ENCODE data around the gene DPPA2. TPM values are rescaled to one million over a fixed set of nuclear protein-coding genes. Genes with fewer than 3 reads are reported as not detected.
"Not testable (repeated sequence)": the region's sequence is repeated elsewhere in the genome, so short reads cannot be mapped to it uniquely, and the experiment has no call there.

The DPPA2 gene
- total RNA-seq, 1 experiment from 2014 or later = not detected

GRCh38 chr3:109362823-109363222, 46.5 kb upstream of the DPPA2 start:
- intact Hi-C loops (cut with micrococcal nuclease) = no loop called here
- no TSS peak for BruUV-seq (replicated peaks)
- TF ChIP-seq FOSL1 (IDR thresholded peaks at IDR 0.05; ENCODE audit: low read depth) (no peak), POLR2A (IDR thresholded peaks at IDR 0.05; ENCODE audit: borderline replicate concordance, extremely low read depth, insufficient read depth, insufficient read length) (no peak), ATF3 (IDR thresholded peaks at IDR 0.05) (no peak), SIN3A (IDR thresholded peaks at IDR 0.05; ENCODE audit: low read depth) (no peak), TCF7L2 (IDR thresholded peaks at IDR 0.05; ENCODE audit: borderline replicate concordance, extremely low read depth, insufficient read depth, insufficient read length) (no peak), RAD21 (IDR thresholded peaks at IDR 0.05; ENCODE audit: low read depth) (no peak), ZNF274 (IDR thresholded peaks at IDR 0.05; ENCODE audit: low read depth, low read length) (no peak), POLR2AphosphoS5 (IDR thresholded peaks at IDR 0.05; ENCODE audit: low read depth, low read length) (no peak), CEBPB (IDR thresholded peaks at IDR 0.05; ENCODE audit: low read depth) (no peak), YY1 (IDR thresholded peaks at IDR 0.05; ENCODE audit: extremely low read depth, insufficient replicate concordance, low read depth, low read length) (no peak), REST (IDR thresholded peaks at IDR 0.05; ENCODE audit: low read depth) (no peak), CBX3 (IDR thresholded peaks at IDR 0.05; ENCODE audit: low read depth) (no peak), EZH2 (IDR thresholded peaks at IDR 0.05) (no peak), ZFX (IDR thresholded peaks at IDR 0.05) (no peak), SP1 (IDR thresholded peaks at IDR 0.05; ENCODE audit: low read depth) (no peak), EGR1 (IDR thresholded peaks at IDR 0.05; ENCODE audit: low read depth) (no peak), MAX (IDR thresholded peaks at IDR 0.05) (no peak), SRF (IDR thresholded peaks at IDR 0.05; ENCODE audit: low read depth) (no peak)
- DNase-seq (ENCODE audit: low read depth, low spot score) = no peak
- POLR2A ChIA-PET = no interaction called here
- ATAC-seq = no peak
- no peaks in the 10 kb centered on the region for H3K9me2 ChIP-seq (ENCODE audit: insufficient read depth)
- no peak overlapping the region for H2AFZ ChIP-seq (ENCODE audit: low read depth, low read length, poor library complexity, severe bottlenecking)
- no peaks in the 10 kb centered on the region for H3K36me3 ChIP-seq (ENCODE audit: control insufficient read depth in 1 of 2, insufficient read depth in 2 of 2, low read length in 2 of 2)
- H3K4me3 ChIP-seq (replicated peaks in 1 of 2; ENCODE audit: low read depth in 1 of 2, low read length in 2 of 2) = no peak overlapping the region
- H3K9me3 ChIP-seq (ENCODE audit: control insufficient read depth in 1 of 2, insufficient read depth in 1 of 2, low read depth in 1 of 2, low read length in 2 of 2) = no peaks in the 10 kb centered on the region
- H3K79me2 ChIP-seq (ENCODE audit: insufficient read depth, low read length) = no peaks in the 10 kb centered on the region
- peaks cover 0 to 3% of the 10 kb centered on the region in 2 experiments; a peak in 1 of 4 replicates for H3K4me1 ChIP-seq (ENCODE audit: control insufficient read depth in 1 of 2, insufficient read depth in 2 of 2, low read length in 2 of 2)
- H3K27ac ChIP-seq (ENCODE audit: low read depth, low read length) = no peak overlapping the region
- no peaks in the 10 kb centered on the region for H4K20me1 ChIP-seq (ENCODE audit: insufficient read depth)
- CTCF ChIA-PET = no interaction called here
- H3K4me2 ChIP-seq (ENCODE audit: low read length) = no peak overlapping the region
- H3K9ac ChIP-seq (ENCODE audit: low read length) = no peak overlapping the region
- H3K27me3 ChIP-seq (ENCODE audit: insufficient read depth, low read length) = no peaks in the 10 kb centered on the region
- RAD21 ChIA-PET (ENCODE audit: low non-redundant PET in 1 of 2, low total read pairs in 2 of 2, uncharacterized antibody in 2 of 2, unreplicated experiment in 2 of 2) = no interaction called here

- CTCF ChIA-PET = not testable (repeated sequence)
Observed at GRCh38 chr3:109358809-109359208, 42.5 kb upstream of the DPPA2 start.

More at GRCh38 chr3:109358809-109359208, 42.5 kb upstream of the DPPA2 start:
- H3K9me2 ChIP-seq (ENCODE audit: insufficient read depth); H3K4me1 ChIP-seq (ENCODE audit: control insufficient read depth in 1 of 2, insufficient read depth in 2 of 2, low read length in 2 of 2); ATAC-seq; H3K27ac ChIP-seq (ENCODE audit: low read depth, low read length); H4K20me1 ChIP-seq (ENCODE audit: insufficient read depth); H3K27me3 ChIP-seq (ENCODE audit: insufficient read depth, low read length); H3K9ac ChIP-seq (ENCODE audit: low read length); H2AFZ ChIP-seq (ENCODE audit: low read depth, low read length, poor library complexity, severe bottlenecking); H3K9me3 ChIP-seq (ENCODE audit: control insufficient read depth in 1 of 2, insufficient read depth in 1 of 2, low read depth in 1 of 2, low read length in 2 of 2); H3K36me3 ChIP-seq (ENCODE audit: control insufficient read depth in 1 of 2, insufficient read depth in 2 of 2, low read length in 2 of 2); BruUV-seq (replicated peaks); intact Hi-C loops (cut with micrococcal nuclease); RAD21 ChIA-PET (ENCODE audit: low non-redundant PET in 1 of 2, low total read pairs in 2 of 2, uncharacterized antibody in 2 of 2, unreplicated experiment in 2 of 2); POLR2A ChIA-PET; DNase-seq (ENCODE audit: low read depth, low spot score); H3K4me3 ChIP-seq (replicated peaks in 1 of 2; ENCODE audit: low read depth in 1 of 2, low read length in 2 of 2); H3K79me2 ChIP-seq (ENCODE audit: insufficient read depth, low read length); H3K4me2 ChIP-seq (ENCODE audit: low read length): not testable (repeated sequence)

Measured in HCT116 (cell line).